Bronchial epithelial cell (primary cell): ENCODE data around the gene SEMA3B. TPM values are rescaled to one million over a fixed set of nuclear protein-coding genes. Genes with fewer than 3 reads are reported as not detected.
"Not testable (repeated sequence)": the region's sequence is repeated elsewhere in the genome, so short reads cannot be mapped to it uniquely, and the experiment has no call there.

Experiments used
- DNase-seq: peaks from one replicate; pipeline ENCODE4 v3.0.0-alpha.2; 2010; ENCODE audit warnings: low read depth
- FAIRE-seq: peaks from 2 replicates; lab custom pipeline; 2011; peaks lifted over from hg19 to GRCh38; lab: Jason Lieb, UNC
- H3K27me3 ChIP-seq: 2 replicates; pipeline ENCODE4 v1.5.1; 2011; ENCODE audit warnings: low read length; ENCODE audit not compliant: control insufficient read depth, insufficient read depth
- H3K36me3 ChIP-seq: 2 replicates; pipeline ENCODE4 v1.5.1; 2011; ENCODE audit warnings: low read length; ENCODE audit not compliant: control insufficient read depth, insufficient read depth
- H3K4me3 ChIP-seq: 2 replicates; pipeline ENCODE4 v1.5.1; 2011; ENCODE audit warnings: mild to moderate bottlenecking, low read depth, low read length, control low read depth
- CTCF ChIP-seq: IDR thresholded peaks from 2 replicates; pipeline ENCODE4 v1.5.1; 2011; ENCODE audit warnings: mild to moderate bottlenecking, moderate library complexity, low read length, control low read depth, inconsistent platforms; ENCODE audit not compliant: insufficient read depth, severe bottlenecking
- total RNA-seq: library from RNA; depleted of rRNA; stranded (reverse); fragments of >200 nt; gene quantifications from 2 replicates; pipeline ENCODE4 v1.2.1, GENCODE V29; 2014

The SEMA3B gene
- total RNA-seq, 1 donor from 2014 or later, result 7.1 TPM

- Histone ChIP-seq H3K27me3 (no peaks in the 10 kb centered on the region), H3K36me3 (no peaks in the 10 kb centered on the region), H3K4me3 (no peak overlapping the region)
- DNase-seq (no peak), FAIRE-seq (no peak)
- TF ChIP-seq CTCF, result no peak
Observed at GRCh38 chr3:50302095-50303012, 33.4 kb downstream of the SEMA3B start.

- no peak for FAIRE-seq
- TF ChIP-seq CTCF, result peak; percentile 20
- no peaks in the 10 kb centered on the region for H3K36me3 ChIP-seq
- no peaks in the 10 kb centered on the region for H3K27me3 ChIP-seq
- H3K4me3 ChIP-seq, result no peak within 1 kb of the TSS
- DNase-seq, result peak; percentile 18
Observed at GRCh38 chr3:50303013-50303815, 34.3 kb downstream of the SEMA3B start, which contains the start of gene HYAL1. HYAL1 (minus strand) TSS chr3:50303574; CDS start chr3:50302956, 618 bp downstream.

- H3K4me3 ChIP-seq, result no peak overlapping the region
- FAIRE-seq (peak; percentile 28), DNase-seq (peak; percentile 73)
- no peaks in the 10 kb centered on the region for H3K27me3 ChIP-seq
- H3K36me3 ChIP-seq, result no peaks in the 10 kb centered on the region
- no peak for TF ChIP-seq CTCF
Observed at GRCh38 chr3:50304601-50305000, 35.7 kb downstream of the SEMA3B start.

GRCh38 chr3:50312041-50312440, 43.1 kb downstream of the SEMA3B start:
- not testable (repeated sequence) for H3K4me3 ChIP-seq, H3K27me3 ChIP-seq, DNase-seq, H3K36me3 ChIP-seq, FAIRE-seq

GRCh38 chr3:50314342-50314741, 45.4 kb downstream of the SEMA3B start:
- DNase-seq, result no peak
- Histone ChIP-seq H3K27me3 (no peaks in the 10 kb centered on the region), H3K36me3 (peaks cover 22% of the 10 kb centered on the region), H3K4me3 (no peak overlapping the region)
- no peak for TF ChIP-seq CTCF
- FAIRE-seq, result peak; percentile 94

- Histone ChIP-seq H3K27me3 (no peaks in the 10 kb centered on the region), H3K36me3 (peaks cover 24% of the 10 kb centered on the region), H3K4me3 (no peak overlapping the region)
- FAIRE-seq (no peak), DNase-seq (no peak)
- TF ChIP-seq CTCF, result no peak
Observed at GRCh38 chr3:50314816-50315215, 45.9 kb downstream of the SEMA3B start.
